Endothelial cell of umbilical vein (primary cell): ENCODE measurements around the gene PLPP7. TPM values are rescaled to one million over a fixed set of nuclear protein-coding genes. Genes with fewer than 3 reads are reported as not detected.
"Not testable (repeated sequence)": the region's sequence is repeated elsewhere in the genome, so short reads cannot be mapped to it uniquely, and the experiment has no call there.

Experiments used
- BruUV-seq: library from RNA; stranded (reverse); fragments of 400-500 nt; replicated peaks from 2 replicates; lab custom pipeline; 2021; lab: Mats Ljungman, UMichigan
- CTCF ChIA-PET: fragments of 300-600, 350-600 bp; sonication (Branson Sonifier 250); formaldehyde crosslinking; loops from one replicate; lab custom pipeline; 2021; ENCODE audit warnings: antibody characterized with exemption, inconsistent platforms; lab: Charles Lee
- POLR2A ChIA-PET: fragments of 300-600, 350-600 bp; sonication (Branson Sonifier 250); formaldehyde crosslinking; loops from one replicate; lab custom pipeline; 2021; ENCODE audit warnings: antibody characterized with exemption, inconsistent platforms; lab: Charles Lee
- DNase-seq: peaks from one replicate; pipeline ENCODE4 v3.0.0-alpha.2; 2011; ENCODE audit warnings: low read depth, low spot score
- FAIRE-seq: peaks from 2 replicates; lab custom pipeline; 2011; peaks lifted over from hg19 to GRCh38; lab: Jason Lieb, UNC
- H2AFZ ChIP-seq: 2 replicates; pipeline ENCODE4 v1.6.0; 2012; ENCODE audit warnings: low read depth, low read length, control low read depth, inconsistent platforms
- H3K27ac ChIP-seq: 2 replicates; pipeline ENCODE4 v1.5.1; 2011; ENCODE audit warnings: low read depth, mild to moderate bottlenecking, control low read depth, low read length, moderate library complexity; ENCODE audit not compliant: insufficient read depth
- H3K27me3 ChIP-seq, 2 experiments: 2 replicates each; pipeline versions ENCODE4 v1.6.0 to v1.6.1; 2011; ENCODE audit warnings: low read length in 2 of 2, mixed read lengths in 1 of 2; ENCODE audit not compliant: control insufficient read depth in 2 of 2, insufficient read depth in 2 of 2
- H3K36me3 ChIP-seq, 2 experiments: 2 replicates in 1 of 2; 3 replicates in 1 of 2; pipeline ENCODE4 v1.5.1; 2011; ENCODE audit warnings: low read length in 2 of 2, mild to moderate bottlenecking in 1 of 2, moderate library complexity in 1 of 2; ENCODE audit not compliant: control insufficient read depth in 2 of 2, insufficient read depth in 2 of 2; ENCODE audit errors: extremely low read depth in 1 of 2
- H3K4me1 ChIP-seq: 3 replicates; pipeline ENCODE4 v1.5.1; 2011; ENCODE audit warnings: mild to moderate bottlenecking, low read length; ENCODE audit not compliant: control insufficient read depth, insufficient read depth; ENCODE audit errors: extremely low read depth
- H3K4me2 ChIP-seq: 2 replicates; pipeline ENCODE4 v1.6.1; 2011; ENCODE audit warnings: low read length, control low read depth, mixed read lengths; ENCODE audit not compliant: insufficient read depth
- H3K4me3 ChIP-seq, 3 experiments: fragments of 200-600 bp in 1 of 3; sonication (generic), shearing (Covaris generic) in 1 of 3; replicated peaks in 1 of 3; 2 replicates each; pipeline ENCODE4 v1.5.1; 2011 to 2016; ENCODE audit warnings: control low read depth in 3 of 3, low read length in 3 of 3, mild to moderate bottlenecking in 2 of 3, inconsistent platforms in 1 of 3, low read depth in 1 of 3, moderate library complexity in 1 of 3; ENCODE audit not compliant: insufficient read depth in 1 of 3
- H3K79me2 ChIP-seq: 2 replicates; pipeline ENCODE4 v1.6.0; 2012; ENCODE audit warnings: low read length, inconsistent platforms; ENCODE audit not compliant: control insufficient read depth, insufficient read depth
- H3K9ac ChIP-seq: replicated peaks from 2 replicates; pipeline ENCODE3; 2011; ENCODE audit warnings: low read length, control low read depth; ENCODE audit not compliant: insufficient read depth; ENCODE audit errors: extremely low read depth
- H3K9me1 ChIP-seq: replicated peaks from 3 replicates; pipeline ENCODE4 v1.6.0; 2011; ENCODE audit warnings: mild to moderate bottlenecking, low read length; ENCODE audit not compliant: control insufficient read depth, insufficient read depth; ENCODE audit errors: extremely low read depth
- H3K9me3 ChIP-seq: replicated peaks from 2 replicates; pipeline ENCODE4 v1.5.1; 2012; ENCODE audit warnings: low read length, inconsistent platforms; ENCODE audit not compliant: control insufficient read depth, insufficient read depth
- H4K20me1 ChIP-seq: replicated peaks from 2 replicates; pipeline ENCODE3; 2011; ENCODE audit warnings: mild to moderate bottlenecking, low read length; ENCODE audit not compliant: control insufficient read depth, insufficient read depth; ENCODE audit errors: extremely low read depth
- EZH2 ChIP-seq: IDR thresholded peaks from 2 replicates; pipeline ENCODE4 v1.6.1; 2012; ENCODE audit warnings: borderline replicate concordance, low read depth, mild to moderate bottlenecking, moderate library complexity, low read length, inconsistent platforms; ENCODE audit not compliant: severe bottlenecking
- FOS ChIP-seq: IDR thresholded peaks from 2 replicates; pipeline ENCODE4 v1.6.1; 2011; ENCODE audit warnings: mild to moderate bottlenecking, low read length, moderate library complexity, borderline replicate concordance; ENCODE audit not compliant: insufficient read depth
- GATA2 ChIP-seq: IDR thresholded peaks from 2 replicates; pipeline ENCODE4 v1.7.0; 2011; ENCODE audit warnings: low read depth, mild to moderate bottlenecking, moderate library complexity, mixed read lengths, low read length; ENCODE audit not compliant: insufficient read length, insufficient read depth
- JUN ChIP-seq: IDR thresholded peaks from 2 replicates; pipeline ENCODE4 v1.6.1; 2011; ENCODE audit warnings: borderline replicate concordance, low read depth; ENCODE audit not compliant: insufficient read length, insufficient read depth
- MYC ChIP-seq: IDR thresholded peaks from one replicate; pipeline ENCODE4 v1.6.1; 2011; ENCODE audit warnings: mild to moderate bottlenecking, low read depth, low read length
- POLR2A ChIP-seq: IDR thresholded peaks from 2 replicates; pipeline ENCODE4 v1.6.1; 2012; ENCODE audit warnings: low read depth, mild to moderate bottlenecking, control low read depth, low read length
- POLR2AphosphoS5 ChIP-seq: IDR thresholded peaks from 2 replicates; pipeline ENCODE4 v1.6.1; 2012; ENCODE audit warnings: low read depth, mild to moderate bottlenecking, control low read depth, low read length, moderate library complexity; ENCODE audit not compliant: insufficient read depth
- dilution Hi-C: fragments of 300-500 bp; cut with MboI; formaldehyde crosslinking; loops from one replicate; pipeline ENCODE4 v1.15.0; 2019; ENCODE audit warnings: low sequenced_read_pairs; ENCODE audit not compliant: extremely low pct_ligation_motif_present
- intact Hi-C: fragments of 100-400 bp; cut with micrococcal nuclease; formaldehyde crosslinking; loops from one replicate; pipeline ENCODE4 v1.10.0; 2022
- polyA plus RNA-seq, 4 experiments: library from polyadenylated mRNA; depleted of rRNA in 3 of 4; stranded (reverse) in 3 of 4; unstranded in 1 of 4; fragments of >200 nt; gene quantifications; 2 replicates each; pipeline versions ENCODE4 v1.2.1 to v1.2.3, GENCODE V29; 2011 to 2012; ENCODE audit warnings: missing spikeins in 1 of 4
- total RNA-seq: library from RNA; stranded (reverse); gene quantifications from 2 replicates; pipeline ENCODE4 v1.2.3, GENCODE V29; 2021
- TF ChIP-seq, protein P1 (sequence below): IDR thresholded peaks from 2 replicates; pipeline ENCODE4 v1.6.1; 2011; ENCODE audit not compliant: insufficient read depth, insufficient read length
- TF ChIP-seq, protein P2 (sequence below), 2 donors: IDR thresholded peaks; 1 replicate in 1 of 2; 2 replicates in 1 of 2; pipeline ENCODE4 v1.5.1; 2011; ENCODE audit warnings: low read length in 2 of 2, mild to moderate bottlenecking in 2 of 2, moderate library complexity in 2 of 2, control low read depth in 1 of 2, inconsistent platforms in 1 of 2, low read depth in 1 of 2; ENCODE audit not compliant: insufficient read depth in 1 of 2; ENCODE audit errors: extremely low read depth in 1 of 2

PLPP7 gene
- total and polyA plus RNA-seq, 2 donors (not counting 3 experiments of a cell fraction or from before 2014, with no cell fraction given), result 2.1 to 2.7 TPM

DNA sequence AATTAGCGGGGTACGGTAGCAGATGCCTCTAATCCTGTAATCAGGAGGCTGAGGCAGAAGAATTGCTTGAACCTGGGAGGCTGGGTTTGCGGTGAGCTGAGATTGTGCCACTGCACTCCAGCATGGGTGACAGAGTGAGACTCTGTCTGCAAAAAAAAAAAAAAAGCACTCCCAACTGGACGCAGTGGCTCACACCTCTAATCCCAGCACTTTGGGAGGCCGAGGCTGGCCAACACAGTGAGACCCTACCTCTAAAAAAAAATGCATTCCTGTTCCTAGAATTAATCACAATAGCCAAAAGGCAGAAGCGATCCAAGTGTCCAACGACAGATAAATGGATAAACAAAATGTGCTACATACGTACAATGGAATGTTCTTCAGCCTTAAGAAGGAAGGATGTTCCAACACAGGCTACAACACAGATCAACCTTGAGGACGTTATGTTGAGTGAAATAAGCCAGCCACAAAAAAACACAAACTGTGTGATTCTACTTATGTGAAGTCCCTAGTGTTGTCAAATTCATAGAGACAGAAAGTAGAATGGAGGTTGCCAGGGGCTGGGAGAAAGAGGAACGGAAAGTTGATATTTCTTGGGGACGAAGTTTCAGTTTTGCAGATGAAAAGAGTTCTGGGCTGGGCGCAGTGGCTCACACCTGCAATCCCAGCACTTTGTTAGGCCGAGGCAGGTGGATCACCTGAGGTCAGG is 27.0 kb upstream of the PLPP7 start:
- CTCF ChIA-PET, result interaction anchor here (1.1 to 2.0 kb wide), 2 partner anchors 11 to 74 kb away, joined by 5 read pairs; no protein-coding TSS in a partner anchor
- dilution Hi-C loops, result no loop called here
- DNase-seq (no peak), FAIRE-seq (no peak)
- peaks cover 0 to 48% of the 10 kb centered on the region in 2 experiments for H3K36me3 ChIP-seq
- H3K79me2 ChIP-seq, result peaks cover 3% of the 10 kb centered on the region
- BruUV-seq, result no TSS peak
- POLR2A ChIA-PET, result no interaction called here
- TF ChIP-seq GATA2 (no peak), JUN (no peak), MYC (no peak), POLR2AphosphoS5 (no peak), EZH2 (no peak), POLR2A (no peak), FOS (no peak)
- TF ChIP-seq, protein P1, sequence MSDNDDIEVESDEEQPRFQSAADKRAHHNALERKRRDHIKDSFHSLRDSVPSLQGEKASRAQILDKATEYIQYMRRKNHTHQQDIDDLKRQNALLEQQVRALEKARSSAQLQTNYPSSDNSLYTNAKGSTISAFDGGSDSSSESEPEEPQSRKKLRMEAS, result no peak
- TF ChIP-seq, protein P2, sequence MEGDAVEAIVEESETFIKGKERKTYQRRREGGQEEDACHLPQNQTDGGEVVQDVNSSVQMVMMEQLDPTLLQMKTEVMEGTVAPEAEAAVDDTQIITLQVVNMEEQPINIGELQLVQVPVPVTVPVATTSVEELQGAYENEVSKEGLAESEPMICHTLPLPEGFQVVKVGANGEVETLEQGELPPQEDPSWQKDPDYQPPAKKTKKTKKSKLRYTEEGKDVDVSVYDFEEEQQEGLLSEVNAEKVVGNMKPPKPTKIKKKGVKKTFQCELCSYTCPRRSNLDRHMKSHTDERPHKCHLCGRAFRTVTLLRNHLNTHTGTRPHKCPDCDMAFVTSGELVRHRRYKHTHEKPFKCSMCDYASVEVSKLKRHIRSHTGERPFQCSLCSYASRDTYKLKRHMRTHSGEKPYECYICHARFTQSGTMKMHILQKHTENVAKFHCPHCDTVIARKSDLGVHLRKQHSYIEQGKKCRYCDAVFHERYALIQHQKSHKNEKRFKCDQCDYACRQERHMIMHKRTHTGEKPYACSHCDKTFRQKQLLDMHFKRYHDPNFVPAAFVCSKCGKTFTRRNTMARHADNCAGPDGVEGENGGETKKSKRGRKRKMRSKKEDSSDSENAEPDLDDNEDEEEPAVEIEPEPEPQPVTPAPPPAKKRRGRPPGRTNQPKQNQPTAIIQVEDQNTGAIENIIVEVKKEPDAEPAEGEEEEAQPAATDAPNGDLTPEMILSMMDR (IDR thresholded peaks at IDR 0.05; ENCODE audit: extremely low read depth in 1 of 2, insufficient read depth in 1 of 2, low read depth in 1 of 2, low read length in 2 of 2), result no peak
- H3K4me3 ChIP-seq, result no peak overlapping the region
- H3K4me2 ChIP-seq, result no peak overlapping the region
- H3K27me3 ChIP-seq, result no peaks in the 10 kb centered on the region
- intact Hi-C loops, result no loop called here
- no peaks in the 10 kb centered on the region for H3K9me1 ChIP-seq
- H3K9ac ChIP-seq, result no peak overlapping the region
- H4K20me1 ChIP-seq, result no peaks in the 10 kb centered on the region
- H2AFZ ChIP-seq, result no peak overlapping the region
- H3K4me1 ChIP-seq, result peaks cover 5% of the 10 kb centered on the region
- no peak overlapping the region for H3K27ac ChIP-seq
- H3K9me3 ChIP-seq, result no peaks in the 10 kb centered on the region

DNA sequence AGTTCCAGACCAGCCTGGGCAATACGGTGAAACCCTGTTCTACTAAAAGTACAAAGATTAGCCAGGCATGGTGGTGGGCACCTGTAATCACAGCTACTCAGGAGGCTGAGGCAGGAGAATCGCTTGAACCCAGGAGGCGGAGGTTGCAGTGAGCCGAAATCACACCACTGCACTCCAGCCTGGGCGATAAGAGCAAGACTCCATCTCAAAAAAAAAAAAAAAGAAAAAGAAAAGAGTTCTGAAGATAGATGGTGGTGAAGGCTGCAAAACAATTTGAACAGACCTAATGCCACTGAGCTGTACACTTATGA is 26.5 kb upstream of the PLPP7 start:
- H3K9ac ChIP-seq, H3K9me3 ChIP-seq, intact Hi-C loops, dilution Hi-C loops, H3K4me3 ChIP-seq, POLR2A ChIA-PET, H3K4me1 ChIP-seq, H4K20me1 ChIP-seq, FAIRE-seq, DNase-seq, H3K4me2 ChIP-seq, H3K9me1 ChIP-seq, H3K27ac ChIP-seq, H3K27me3 ChIP-seq, H2AFZ ChIP-seq, BruUV-seq, H3K79me2 ChIP-seq: not testable (repeated sequence)
- CTCF ChIA-PET, result interaction anchor here (1.4 to 2.0 kb wide), 2 partner anchors 10 to 73 kb away, joined by 3 to 5 read pairs; no protein-coding TSS in a partner anchor
- H3K36me3 ChIP-seq, result peaks cover 0 to 48% of the 10 kb centered on the region in 2 experiments
